Mucosa of gallbladder (tissue), 1 donor: Measurements from ENCODE around the gene BOC. TPM values are rescaled to one million over a fixed set of nuclear protein-coding genes. Genes with fewer than 3 reads are reported as not detected.

ENCODE experiments used
- DNase-seq: peaks from one replicate; pipeline ENCODE4 v3.0.0-alpha.2; 2020; ENCODE audit warnings: low spot score
- total RNA-seq: library from RNA; stranded (reverse); gene quantifications from one replicate; pipeline ENCODE4 v1.2.1, GENCODE V29; 2021
- donor health status: DM: no; HTN: no; CAD: no.

Gene BOC
- total RNA-seq, 1 donor from 2014 or later = 20.5 TPM

DNA sequence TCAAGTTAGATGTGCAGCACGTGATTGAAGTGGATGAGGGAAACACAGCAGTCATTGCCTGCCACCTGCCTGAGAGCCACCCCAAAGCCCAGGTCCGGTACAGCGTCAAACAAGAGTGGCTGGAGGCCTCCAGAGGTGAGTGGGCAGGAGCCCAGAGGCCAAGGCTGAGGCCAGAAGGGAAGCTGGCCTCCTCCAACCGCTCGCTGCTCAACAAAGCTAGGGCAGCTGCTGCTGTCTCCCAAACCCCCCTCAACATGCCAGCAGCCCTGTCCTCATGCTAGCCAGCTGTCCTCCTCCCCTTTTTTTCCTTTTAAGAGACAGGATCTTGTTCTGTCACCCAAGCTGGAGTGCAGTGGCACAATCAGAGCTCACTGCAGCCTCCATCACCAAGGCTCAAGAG, 57.0 kb downstream of the BOC start:
- DNase-seq = no peak

DNA sequence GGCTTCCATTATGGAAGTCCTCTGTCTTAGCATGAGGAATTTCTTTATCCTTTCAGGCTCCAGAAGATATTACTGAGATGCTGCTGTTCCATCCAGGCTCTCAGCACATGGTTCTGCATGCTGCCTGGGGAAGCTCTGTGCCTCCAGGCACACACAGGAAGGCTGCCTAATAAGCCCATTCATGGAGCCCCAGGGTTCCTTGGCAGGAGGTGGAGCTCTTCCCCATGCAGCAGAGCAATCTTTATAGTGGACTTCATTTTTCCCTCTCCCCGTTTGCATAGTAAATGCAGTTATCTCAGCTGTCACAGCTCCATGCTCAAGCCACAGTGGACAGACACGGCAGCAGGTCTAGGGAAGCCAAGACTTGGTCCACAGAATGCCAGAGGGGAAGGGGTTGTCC, 57.6 kb downstream of the BOC start:
- DNase-seq = no peak

DNA sequence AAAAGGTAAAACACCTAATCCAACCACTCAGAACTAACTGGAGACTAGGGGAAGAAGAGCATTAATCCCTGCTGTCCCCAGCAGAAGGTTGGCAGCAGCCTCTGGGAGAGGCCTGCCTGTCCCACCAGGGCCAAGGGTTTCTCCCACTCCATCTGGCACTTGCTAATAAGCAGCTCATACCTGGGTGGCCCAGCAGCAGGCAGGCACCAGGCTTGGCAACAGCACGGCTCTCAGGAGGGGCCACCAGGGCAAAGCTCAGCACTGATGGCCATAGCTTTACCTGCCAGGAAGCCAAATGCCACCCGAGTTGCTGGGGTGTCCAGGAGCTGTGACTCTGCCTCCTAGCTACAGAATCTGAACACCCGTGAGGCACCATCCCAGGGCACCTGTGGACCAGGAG, 58.3 kb downstream of the BOC start:
- DNase-seq = no peak

DNA sequence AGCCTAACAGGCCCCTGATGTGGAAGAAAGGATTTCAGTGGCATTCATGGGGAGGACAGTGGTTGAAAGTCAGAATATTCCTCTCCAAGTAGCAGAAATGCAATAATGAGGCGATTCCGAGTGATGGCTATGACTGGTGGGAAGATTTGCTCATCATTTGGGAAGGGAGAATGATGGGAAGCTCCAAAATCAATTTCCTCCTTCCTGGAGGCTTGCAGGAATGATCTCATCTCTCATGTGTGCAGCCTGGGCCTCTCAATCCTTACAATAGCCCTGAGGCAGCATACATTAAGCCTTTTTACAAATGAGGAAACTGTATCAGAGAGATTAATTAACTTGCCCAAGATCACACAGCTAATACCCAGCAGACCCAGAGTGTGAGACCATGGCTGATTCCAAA, 58.7 kb downstream of the BOC start:
- DNase-seq = no peak

DNA sequence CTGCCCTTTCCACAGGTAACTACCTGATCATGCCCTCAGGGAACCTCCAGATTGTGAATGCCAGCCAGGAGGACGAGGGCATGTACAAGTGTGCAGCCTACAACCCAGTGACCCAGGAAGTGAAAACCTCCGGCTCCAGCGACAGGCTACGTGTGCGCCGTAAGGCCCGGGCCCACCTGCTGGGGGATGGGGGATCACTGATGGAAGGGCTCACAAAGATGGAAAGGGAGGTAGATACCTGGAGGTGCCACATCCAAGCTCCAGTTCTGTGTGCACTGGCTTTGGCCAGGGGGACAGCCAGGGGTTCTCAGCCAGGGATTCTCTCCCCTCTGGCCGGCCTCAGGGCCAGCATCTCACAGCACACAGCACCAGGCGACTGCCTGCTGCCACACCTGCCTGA, 59.4 kb downstream of the BOC start:
- DNase-seq = no peak

DNA sequence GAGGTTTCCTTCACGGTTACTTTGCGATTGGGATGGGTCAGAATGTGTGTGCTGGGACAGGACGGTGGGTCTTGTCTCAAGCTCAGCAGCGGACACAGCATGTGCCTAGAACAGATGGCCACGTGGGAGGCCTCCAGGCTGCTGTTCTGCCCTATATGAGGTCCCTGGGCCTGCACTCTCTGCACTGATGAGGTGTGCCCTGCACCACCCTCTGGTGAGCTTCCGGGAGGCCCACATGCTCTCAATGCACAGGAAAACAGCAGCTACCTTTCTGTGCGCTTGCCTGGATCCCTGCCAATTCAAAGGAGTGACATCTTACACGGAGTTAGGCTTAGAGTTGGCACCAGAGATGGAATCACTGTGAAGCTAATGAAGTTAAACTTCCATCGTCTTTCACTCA, 59.8 kb downstream of the BOC start:
- DNase-seq = no peak

DNA sequence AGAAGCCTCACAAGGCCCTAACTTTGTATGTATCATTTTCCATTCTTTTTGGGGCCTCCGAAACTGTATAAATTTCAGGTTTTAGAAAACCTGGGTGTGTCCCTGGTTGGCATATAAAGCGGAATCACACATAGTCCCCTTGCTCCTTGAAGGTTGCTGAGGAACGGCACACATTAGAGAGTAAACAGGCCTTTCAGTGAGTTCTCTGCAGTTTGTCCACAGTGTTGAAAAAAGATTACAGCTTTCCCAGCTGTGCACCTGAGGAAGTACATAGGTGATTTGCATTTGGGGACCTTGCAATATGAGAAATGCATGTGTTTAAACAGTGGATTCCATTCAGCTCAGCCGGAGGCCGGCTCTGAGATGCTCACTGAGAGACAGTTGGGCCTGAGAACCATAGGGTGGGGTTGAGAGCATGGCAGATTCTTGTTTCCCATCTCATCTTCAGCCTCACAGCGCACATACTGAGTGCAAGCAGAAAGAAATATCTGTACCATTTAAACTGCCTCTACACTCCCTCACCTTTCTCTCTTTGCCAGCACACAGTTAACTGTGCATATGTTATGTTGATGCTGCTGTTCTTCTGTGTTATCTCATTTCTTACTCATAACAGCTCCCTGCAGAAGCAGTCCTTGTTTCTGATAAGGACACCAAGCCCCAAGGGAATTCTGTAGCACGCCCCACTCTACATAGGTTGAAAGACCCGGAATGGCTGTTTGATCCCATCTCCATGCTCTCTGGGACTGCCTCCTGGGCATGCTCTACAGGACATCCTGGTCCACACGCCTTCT, 60.4 kb downstream of the BOC start:
- DNase-seq = no peak

DNA sequence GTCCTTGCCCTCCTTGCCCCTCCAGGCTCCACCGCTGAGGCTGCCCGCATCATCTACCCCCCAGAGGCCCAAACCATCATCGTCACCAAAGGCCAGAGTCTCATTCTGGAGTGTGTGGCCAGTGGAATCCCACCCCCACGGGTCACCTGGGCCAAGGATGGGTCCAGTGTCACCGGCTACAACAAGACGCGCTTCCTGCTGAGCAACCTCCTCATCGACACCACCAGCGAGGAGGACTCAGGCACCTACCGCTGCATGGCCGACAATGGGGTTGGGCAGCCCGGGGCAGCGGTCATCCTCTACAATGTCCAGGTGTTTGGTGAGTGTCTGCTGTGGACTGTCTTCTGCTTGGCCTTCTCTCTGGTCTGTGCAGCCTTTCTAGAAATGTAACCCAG, 61.0 kb downstream of the BOC start:
- DNase-seq = no peak

DNA sequence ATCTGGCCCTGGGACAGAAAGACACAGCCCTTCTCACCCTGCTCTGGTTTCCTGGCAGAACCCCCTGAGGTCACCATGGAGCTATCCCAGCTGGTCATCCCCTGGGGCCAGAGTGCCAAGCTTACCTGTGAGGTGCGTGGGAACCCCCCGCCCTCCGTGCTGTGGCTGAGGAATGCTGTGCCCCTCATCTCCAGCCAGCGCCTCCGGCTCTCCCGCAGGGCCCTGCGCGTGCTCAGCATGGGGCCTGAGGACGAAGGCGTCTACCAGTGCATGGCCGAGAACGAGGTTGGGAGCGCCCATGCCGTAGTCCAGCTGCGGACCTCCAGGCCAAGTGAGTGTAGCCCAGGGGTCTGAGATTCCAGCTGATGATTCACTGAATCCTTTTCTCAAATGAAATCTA, 61.7 kb downstream of the BOC start:
- DNase-seq = no peak

DNA sequence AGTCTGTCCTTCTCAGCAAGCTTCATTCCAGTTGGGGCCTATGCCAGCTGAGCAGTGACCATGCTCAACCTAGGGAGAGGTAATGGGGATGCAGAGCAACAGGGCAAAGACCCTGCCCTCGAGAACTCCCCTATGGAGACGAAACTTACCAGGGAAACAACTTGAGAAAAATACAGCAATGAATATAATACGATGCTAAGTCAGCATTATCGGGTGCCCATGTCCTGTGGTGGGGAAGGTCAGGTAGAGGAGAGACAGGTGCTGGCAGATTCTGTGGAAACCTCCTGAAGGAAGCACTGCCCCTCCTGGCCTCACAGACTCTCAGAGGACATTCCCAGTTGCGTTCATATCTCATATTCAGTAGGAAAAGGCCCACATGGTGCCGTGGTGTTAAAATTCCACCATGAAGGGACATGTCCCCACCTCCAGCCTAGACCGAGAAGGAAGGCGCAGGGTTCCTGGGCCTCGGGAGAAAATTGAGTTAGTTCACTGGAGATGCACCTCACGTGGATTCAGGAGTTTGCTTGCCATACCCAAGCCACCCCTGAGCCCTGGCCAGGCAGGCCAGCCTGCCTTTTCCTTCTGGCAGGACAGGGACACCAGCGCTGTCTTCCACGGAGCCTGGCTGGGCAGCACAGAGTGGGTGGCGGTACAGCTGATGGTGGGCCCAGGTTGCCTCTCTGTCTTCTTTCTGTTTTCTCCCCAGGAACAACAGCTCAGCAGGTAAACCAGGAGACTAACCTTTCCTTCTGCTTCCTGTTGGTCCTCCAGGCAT, 62.4 kb downstream of the BOC start:
- no peak for DNase-seq

DNA sequence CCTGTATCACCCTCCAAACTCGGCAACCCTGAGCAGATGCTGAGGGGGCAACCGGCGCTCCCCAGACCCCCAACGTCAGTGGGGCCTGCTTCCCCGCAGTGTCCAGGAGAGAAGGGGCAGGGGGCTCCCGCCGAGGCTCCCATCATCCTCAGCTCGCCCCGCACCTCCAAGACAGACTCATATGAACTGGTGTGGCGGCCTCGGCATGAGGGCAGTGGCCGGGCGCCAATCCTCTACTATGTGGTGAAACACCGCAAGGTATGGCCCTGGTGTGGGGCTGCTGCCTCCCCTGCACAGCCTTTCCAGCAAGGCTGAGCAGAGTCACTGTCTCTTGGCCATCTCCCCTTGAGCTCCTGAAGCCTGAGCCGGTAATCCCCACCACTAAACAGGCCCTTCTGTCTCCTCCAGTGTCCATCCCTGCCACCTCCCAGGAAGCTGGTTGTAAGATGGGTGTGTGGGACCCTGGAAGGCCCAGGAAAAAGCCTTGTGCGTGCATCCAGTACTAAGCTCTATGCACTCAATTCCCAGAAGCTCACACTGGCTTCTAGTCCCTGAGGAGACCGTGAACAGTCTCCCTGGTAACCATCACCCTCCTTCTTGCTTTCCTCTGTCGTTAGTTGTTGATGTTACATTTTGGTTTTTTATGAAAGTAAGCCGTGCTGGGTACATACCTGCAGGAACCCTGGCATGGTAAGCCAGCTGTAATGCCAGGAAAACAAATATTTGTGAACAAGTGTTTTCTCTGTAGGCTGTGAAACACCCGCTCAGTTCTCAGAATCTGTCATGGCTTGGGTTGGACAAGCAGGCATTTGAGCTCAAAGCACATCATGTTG, 63.3 kb downstream of the BOC start:
- no peak for DNase-seq

DNA sequence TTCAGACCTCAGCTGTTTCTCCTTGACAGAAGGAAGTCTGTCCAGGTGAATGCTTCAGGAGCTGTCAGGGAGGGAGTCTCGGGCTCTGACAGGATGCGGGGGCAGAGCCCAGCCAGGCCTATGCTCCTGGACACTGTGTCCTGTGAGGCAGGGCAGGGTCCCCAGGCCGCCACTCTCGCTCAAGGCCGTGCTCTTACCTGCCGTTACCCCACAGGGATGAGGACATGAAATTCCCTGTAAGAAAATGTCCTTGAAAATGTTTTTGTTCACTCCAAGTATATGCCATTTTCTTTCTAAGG, 63.9 kb downstream of the BOC start:
- no peak for DNase-seq

DNA sequence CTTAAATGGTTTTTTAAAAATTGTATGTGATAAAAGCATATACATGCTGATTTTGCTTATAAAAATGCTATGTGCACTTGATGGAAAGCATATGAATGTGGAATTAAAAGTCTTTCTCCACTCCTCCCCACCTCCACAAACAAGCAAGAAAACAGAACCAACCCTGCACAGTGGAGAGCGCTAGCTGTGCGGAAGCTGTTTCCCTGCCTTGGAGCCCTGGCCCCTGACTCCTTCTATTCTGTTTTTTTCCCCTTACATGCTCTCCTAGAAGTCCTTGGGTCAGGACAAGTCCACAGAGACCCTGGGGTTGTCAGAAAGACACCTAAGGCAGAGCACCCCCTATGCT, 64.2 kb downstream of the BOC start:
- DNase-seq = no peak

DNA sequence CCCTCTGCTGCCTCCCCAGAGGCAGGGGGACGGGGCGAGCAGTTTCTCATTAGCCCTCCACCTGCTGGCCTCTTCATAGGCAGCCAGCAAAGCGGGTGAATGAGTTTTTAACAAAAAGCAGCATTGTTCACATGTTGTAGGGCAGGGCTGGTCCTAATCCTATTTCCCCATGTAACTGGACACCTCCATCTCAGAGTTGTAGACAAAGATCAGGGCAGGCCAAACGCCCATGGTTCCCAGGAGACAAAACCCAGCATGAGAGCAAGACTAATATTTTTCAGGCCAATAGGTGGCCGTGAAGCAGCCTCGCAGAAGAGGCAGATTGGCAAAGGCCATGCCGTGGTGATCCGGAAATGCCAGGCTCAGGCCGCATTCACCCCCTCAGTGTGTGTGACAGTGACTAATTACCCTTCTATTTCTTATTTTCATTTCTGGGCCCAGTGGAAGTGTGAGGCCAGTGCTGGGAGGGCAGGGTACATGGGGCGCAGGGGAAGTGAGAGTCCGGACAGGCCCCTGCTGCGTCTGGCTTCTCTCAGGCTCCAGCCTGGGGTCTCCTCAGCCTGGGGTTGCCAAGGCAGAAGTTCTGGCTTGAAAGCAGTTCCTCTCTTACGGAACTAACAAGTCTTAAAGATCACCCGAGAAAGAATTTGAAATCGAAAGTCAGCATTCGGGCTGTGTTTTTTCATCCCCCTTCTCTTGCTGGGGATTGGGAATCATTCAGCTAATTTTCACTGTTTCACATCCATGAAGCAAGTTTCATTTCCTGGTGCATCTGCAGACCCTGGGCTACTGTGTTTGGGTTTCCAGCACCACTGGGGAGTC, 64.8 kb downstream of the BOC start:
- peak; percentile 24 for DNase-seq

DNA sequence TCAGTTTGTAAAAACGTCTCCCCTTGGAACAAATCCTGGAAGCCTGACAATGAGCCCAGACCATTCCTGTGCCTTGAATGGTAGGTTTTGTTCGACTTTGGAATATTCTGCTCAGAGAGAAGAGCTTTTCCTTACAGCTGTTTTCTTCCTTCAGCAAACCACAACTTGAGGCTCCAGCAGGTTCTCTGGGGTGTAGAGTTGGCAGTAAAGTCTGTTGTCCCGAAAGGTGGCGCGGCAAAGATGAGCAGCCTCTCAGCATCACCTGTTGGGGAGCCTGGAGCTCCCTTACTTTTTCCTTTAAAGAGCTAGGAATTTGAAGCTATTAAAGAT, 65.4 kb downstream of the BOC start:
- no peak for DNase-seq

DNA sequence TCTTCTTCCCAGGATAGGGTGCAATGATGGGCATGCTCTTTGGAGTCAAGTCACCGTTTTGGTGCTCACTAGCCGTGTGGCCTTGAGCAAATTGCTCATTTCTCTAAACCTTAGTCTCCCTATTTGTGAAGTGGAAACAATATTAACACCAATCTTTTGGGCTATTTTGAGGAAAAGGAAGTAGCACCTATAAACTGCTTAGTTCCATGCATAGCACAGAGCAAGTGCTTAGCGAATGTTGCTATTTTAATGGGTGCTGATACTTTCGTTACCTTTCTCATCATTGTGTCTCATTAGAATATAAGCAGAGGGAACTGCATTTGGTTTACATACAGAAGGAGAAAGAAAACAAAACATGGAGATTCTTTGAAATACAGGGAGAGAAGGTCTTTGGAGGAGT, 66.1 kb downstream of the BOC start:
- no peak for DNase-seq

DNA sequence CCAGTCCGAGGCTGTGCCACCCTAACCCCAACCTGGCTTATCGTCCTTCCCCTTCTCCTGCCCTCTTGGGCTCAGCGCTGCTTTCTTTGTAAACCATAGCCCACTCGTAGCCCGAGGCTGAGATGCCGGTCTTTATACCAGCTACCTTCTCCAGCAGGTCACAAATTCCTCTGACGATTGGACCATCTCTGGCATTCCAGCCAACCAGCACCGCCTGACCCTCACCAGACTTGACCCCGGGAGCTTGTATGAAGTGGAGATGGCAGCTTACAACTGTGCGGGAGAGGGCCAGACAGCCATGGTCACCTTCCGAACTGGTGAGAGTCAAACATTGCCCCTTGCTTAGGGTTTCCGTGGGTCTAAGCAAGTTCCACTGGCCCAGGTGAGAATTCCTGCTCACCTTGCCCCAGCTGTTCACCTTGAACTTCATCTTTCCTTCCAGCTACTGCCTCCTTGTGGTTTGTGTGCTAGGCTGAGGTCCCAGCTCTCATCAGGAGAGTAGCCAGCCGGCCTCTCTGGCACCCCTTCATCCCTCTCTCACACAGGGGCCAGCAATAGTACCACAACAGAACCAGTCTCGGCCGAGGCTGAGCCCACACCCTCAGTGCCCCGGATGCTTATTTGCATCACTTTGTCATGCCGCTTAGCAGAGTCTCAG, 66.7 kb downstream of the BOC start:
- DNase-seq = no peak

DNA sequence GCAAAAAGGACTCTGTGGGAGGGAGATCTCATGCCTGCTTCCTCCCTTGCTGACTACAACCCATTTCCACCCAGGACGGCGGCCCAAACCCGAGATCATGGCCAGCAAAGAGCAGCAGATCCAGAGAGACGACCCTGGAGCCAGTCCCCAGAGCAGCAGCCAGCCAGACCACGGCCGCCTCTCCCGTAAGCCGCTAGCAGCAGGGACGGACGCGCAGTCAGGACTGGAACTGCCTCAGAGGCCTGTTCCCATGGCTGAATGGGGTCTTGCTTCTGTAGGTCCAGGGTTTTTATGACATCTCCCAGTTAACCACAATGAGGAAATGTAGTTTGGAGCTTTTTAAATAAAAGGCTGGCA, 67.2 kb downstream of the BOC start:
- DNase-seq = no peak

DNA sequence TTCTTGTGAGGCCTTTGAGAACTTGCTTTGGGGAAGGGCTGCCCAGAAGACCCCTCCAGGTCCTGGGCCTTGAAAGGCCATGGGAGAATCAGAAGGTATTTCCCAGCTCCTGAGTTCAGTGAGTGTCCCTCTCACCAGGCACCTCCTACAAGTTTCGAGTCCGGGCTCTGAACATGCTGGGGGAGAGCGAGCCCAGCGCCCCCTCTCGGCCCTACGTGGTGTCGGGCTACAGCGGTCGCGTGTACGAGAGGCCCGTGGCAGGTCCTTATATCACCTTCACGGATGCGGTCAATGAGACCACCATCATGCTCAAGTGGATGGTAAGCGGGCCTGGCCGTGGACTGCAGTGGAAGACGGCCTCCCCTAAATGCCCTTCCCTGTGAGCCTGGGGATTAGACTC, 68.3 kb downstream of the BOC start:
- DNase-seq = no peak

DNA sequence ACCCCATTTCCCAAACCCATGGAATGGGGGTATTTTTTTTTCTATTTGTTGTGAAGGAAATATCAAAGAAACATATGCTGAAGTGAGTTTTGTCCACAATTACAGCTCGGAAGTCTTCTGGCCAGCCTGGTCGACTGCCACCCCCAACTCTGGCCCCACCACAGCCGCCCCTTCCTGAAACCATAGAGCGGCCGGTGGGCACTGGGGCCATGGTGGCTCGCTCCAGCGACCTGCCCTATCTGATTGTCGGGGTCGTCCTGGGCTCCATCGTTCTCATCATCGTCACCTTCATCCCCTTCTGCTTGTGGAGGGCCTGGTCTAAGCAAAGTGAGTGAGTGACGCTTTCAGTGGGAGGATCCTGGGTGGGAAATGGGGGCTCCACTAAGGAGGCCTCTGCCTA, 71.9 kb downstream of the BOC start:
- DNase-seq = no peak

DNA sequence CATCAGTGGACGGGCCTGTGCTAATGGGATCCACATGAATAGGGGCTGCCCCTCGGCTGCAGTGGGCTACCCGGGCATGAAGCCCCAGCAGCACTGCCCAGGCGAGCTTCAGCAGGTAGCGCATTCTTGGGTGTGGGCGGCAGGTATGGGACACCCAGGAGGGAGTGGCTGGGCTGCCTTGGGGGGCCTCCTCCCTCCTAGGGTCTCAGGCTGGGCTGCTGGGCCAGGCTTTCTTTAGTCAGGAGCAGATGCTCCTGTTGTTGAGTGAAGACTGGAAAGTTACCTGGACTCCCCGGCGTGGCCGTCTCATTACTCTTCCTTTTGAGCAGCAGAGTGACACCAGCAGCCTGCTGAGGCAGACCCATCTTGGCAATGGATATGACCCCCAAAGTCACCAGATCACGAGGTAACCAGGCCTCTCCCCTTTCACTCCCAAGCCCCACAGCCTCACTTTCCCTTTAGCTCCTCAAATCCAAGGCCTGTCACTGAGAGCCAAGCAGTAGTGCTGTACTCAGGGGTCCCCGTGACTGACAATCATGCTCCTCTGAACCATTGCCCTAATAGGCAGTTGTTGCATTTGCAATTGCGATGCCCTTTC, 73.2 kb downstream of the BOC start:
- DNase-seq = no peak
